RWPE2 (cell line): ENCODE measurements around the gene IL18.

ENCODE experiments used
- ATAC-seq: fragments of 200-7000 bp; cut with Tn5 transposase; 3 replicates; pipeline ENCODE4 v1.9.1; 2021; ENCODE audit warnings: low read depth
- DNase-seq: peaks from one replicate; pipeline ENCODE4 v3.0.0-alpha.2; 2020; ENCODE audit warnings: low spot score
- H3K27ac ChIP-seq: fragments of 450-650 bp; 2 replicates; pipeline ENCODE4 v1.5.1; 2017; ENCODE audit warnings: mild to moderate bottlenecking; ENCODE audit not compliant: poor library complexity, severe bottlenecking
- H3K27me3 ChIP-seq: fragments of 250-450 bp; sonication (Bioruptor Pico); 2 replicates; pipeline ENCODE4 v1.5.1; 2021; ENCODE audit warnings: mild to moderate bottlenecking, moderate library complexity; ENCODE audit not compliant: insufficient read depth, poor library complexity, severe bottlenecking
- H3K36me3 ChIP-seq: fragments of 250-450 bp; sonication (Bioruptor Pico); 2 replicates; pipeline ENCODE4 v1.5.1; 2020; ENCODE audit warnings: low read depth, mild to moderate bottlenecking, moderate library complexity
- H3K4me1 ChIP-seq: fragments of 250-450 bp; sonication (Bioruptor Pico); 2 replicates; pipeline ENCODE4 v1.5.1; 2021; ENCODE audit warnings: mild to moderate bottlenecking, moderate library complexity; ENCODE audit not compliant: insufficient read depth, poor library complexity, severe bottlenecking
- H3K4me3 ChIP-seq: fragments of 250-450 bp; sonication (Bioruptor Pico); 2 replicates; pipeline ENCODE4 v1.5.1; 2021; ENCODE audit warnings: mild to moderate bottlenecking, moderate library complexity; ENCODE audit not compliant: severe bottlenecking
- H3K9me3 ChIP-seq: fragments of 250-450 bp; sonication (Bioruptor Pico); 2 replicates; pipeline ENCODE4 v1.5.1; 2021; ENCODE audit warnings: mild to moderate bottlenecking, moderate library complexity; ENCODE audit not compliant: severe bottlenecking
- CTCF ChIP-seq: fragments of 450-650 bp; IDR thresholded peaks from one replicate; pipeline ENCODE4 v1.5.1; 2017; ENCODE audit warnings: mild to moderate bottlenecking, moderate library complexity; ENCODE audit not compliant: poor library complexity, severe bottlenecking

IL18 gene

GRCh38 chr11:112178428-112178827 lies 14.5 kb upstream of the IL18 start:
- H3K36me3 ChIP-seq, result no peaks in the 10 kb centered on the region
- TF ChIP-seq CTCF, result no peak
- ATAC-seq (no peak), DNase-seq (no peak)
- H3K4me1 ChIP-seq, result peaks cover 14% of the 10 kb centered on the region
- H3K9me3 ChIP-seq, result no peaks in the 10 kb centered on the region
- no peak overlapping the region for H3K4me3 ChIP-seq
- H3K27ac ChIP-seq, result no peak overlapping the region
- no peaks in the 10 kb centered on the region for H3K27me3 ChIP-seq

GRCh38 chr11:112177589-112177988 lies 13.7 kb upstream of the IL18 start:
- Histone ChIP-seq H3K27ac (no peak overlapping the region), H3K9me3 (no peaks in the 10 kb centered on the region), H3K27me3 (no peaks in the 10 kb centered on the region), H3K36me3 (no peaks in the 10 kb centered on the region), H3K4me1 (peaks cover 16% of the 10 kb centered on the region), H3K4me3 (no peak overlapping the region)
- DNase-seq (no peak), ATAC-seq (no peak)
- TF ChIP-seq CTCF, result no peak

- no peak for TF ChIP-seq CTCF
- Histone ChIP-seq H3K36me3 (no peaks in the 10 kb centered on the region), H3K4me3 (peak overlapping the region; percentile 23), H3K27me3 (no peaks in the 10 kb centered on the region), H3K4me1 (peaks cover 26% of the 10 kb centered on the region), H3K27ac (no peak overlapping the region), H3K9me3 (no peaks in the 10 kb centered on the region)
- no peak for ATAC-seq
- DNase-seq, result no peak
These were observed 12.2 kb upstream of the IL18 start for GRCh38 chr11:112176077-112176476.

DNA sequence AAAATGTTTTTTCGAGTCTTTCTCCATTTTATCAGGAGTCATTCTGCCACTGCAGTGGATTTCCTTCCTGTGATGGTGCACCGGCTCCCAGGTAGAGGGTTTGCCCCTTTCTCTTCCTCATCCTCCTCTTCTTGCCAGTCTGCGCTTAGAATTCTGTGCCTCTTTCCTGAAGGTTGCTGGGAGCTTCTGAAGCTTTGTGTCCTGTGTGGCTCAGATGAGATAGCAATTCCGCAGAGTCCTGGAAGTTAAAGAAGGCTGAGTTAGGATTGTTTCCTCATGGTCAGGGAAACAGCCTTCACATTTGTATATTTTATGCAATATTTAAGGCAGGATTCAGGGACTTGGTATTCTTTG lies 11.7 kb upstream of the IL18 start:
- peak overlapping the region; percentile 23 for H3K4me3 ChIP-seq
- no peaks in the 10 kb centered on the region for H3K36me3 ChIP-seq
- no peaks in the 10 kb centered on the region for H3K9me3 ChIP-seq
- DNase-seq (no peak), ATAC-seq (peak; percentile 44)
- no peak overlapping the region for H3K27ac ChIP-seq
- H3K4me1 ChIP-seq, result peaks cover 26% of the 10 kb centered on the region
- no peak for TF ChIP-seq CTCF
- no peaks in the 10 kb centered on the region for H3K27me3 ChIP-seq

DNA sequence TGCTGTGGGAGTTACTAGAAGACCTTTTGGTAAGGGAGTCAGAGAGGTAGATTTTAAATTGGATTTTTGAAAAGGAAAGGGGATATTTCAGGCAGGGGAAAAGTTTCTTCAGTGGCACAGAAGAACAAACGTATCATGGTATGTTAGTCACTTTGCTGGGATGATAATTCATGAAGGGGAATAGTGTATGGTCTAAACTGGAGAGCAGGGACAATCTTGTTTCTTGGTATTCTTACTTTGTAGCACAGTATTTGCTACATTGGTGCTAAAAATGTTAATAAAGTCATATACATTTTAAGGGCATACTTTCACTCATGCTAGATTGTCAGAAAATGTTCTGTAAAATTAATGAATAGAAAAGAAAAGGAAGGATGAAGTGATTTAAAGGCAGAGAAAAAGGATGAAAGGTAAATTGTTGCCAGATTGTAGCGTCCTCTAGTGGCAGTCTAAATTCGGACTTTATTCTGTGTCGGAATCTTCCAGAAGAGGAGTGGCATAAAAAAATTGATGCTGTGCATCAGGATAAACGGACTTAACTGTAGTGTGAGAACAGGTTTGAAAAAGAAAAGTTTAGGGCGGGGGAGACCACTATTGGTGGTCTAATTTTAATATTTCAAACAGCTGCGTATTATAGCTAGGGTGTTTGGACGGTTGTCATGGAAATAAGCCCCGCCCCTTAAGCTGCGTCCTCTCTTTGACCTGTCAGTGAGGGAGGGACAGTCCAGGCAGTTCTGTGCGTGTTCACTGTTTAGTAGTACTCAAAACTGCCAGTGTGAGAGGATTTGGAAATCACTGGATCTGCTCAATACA lies 11.1 kb upstream of the IL18 start, which contains the start of gene BCO2:
BCO2 (plus strand) TSS at position 724 of the 810 bp plus-strand sequence. CDS start 90 bp downstream, outside the sequence.
- Histone ChIP-seq H3K27me3 (no peaks in the 10 kb centered on the region), H3K27ac (no peak within 1 kb of the TSS), H3K9me3 (no peaks in the 10 kb centered on the region), H3K4me1 (peaks cover 26% of the 10 kb centered on the region), H3K4me3 (peak within 1 kb of the TSS; percentile 23), H3K36me3 (no peaks in the 10 kb centered on the region)
- TF ChIP-seq CTCF, result peak; percentile 96
- ATAC-seq (peak; percentile 93), DNase-seq (peak; percentile 81)
